ENCODE results near the gene CLCN1. TPM values are rescaled to one million over a fixed set of nuclear protein-coding genes. Genes with fewer than 3 reads are reported as not detected.
A peak's percentile ranks its signal among the peaks of the same experiment; 100 is the strongest.

Gene CLCN1
- total RNA-seq, 1 experiment from 2014 or later: 0.13 TPM

- Histone ChIP-seq H3K23ac (ENCODE audit: insufficient read length, low read depth, low read length) (no peak within 1 kb of the TSS), H4K8ac (replicated peaks; ENCODE audit: insufficient read length, low read depth, low read length) (no peak within 1 kb of the TSS), H3K4ac (ENCODE audit: low read depth, low read length) (no peak within 1 kb of the TSS; the same call in 1 of the 2 replicates), H2BK20ac (ENCODE audit: low read depth, low read length, poor library complexity, severe bottlenecking) (no peak within 1 kb of the TSS), H3K56ac (ENCODE audit: insufficient read length, low read depth, low read length) (no peak within 1 kb of the TSS), H2BK120ac (ENCODE audit: low read depth, low read length, poor library complexity, severe bottlenecking) (no peak within 1 kb of the TSS), H3K27ac (ENCODE audit: insufficient read length, low read depth, low read length) (no peak within 1 kb of the TSS), H3T11ph (ENCODE audit: low read length) (no peak within 1 kb of the TSS), H3K18ac (ENCODE audit: insufficient read length, low read depth, low read length) (peak within 1 kb of the TSS; percentile 92), H4K20me1 (ENCODE audit: control insufficient read depth, insufficient read depth, insufficient read length) (no peaks in the 10 kb centered on the region), H2BK15ac (ENCODE audit: low read depth, low read length) (no peak within 1 kb of the TSS), H2BK12ac (ENCODE audit: insufficient read length, low read depth, low read length) (no peak within 1 kb of the TSS), H3K9me3 (ENCODE audit: control insufficient read depth, low read depth, low read length) (peaks cover 10% of the 10 kb centered on the region), H3K23me2 (ENCODE audit: insufficient read length, low read depth, low read length, poor library complexity, severe bottlenecking) (peaks cover 10% of the 10 kb centered on the region), H2AFZ (ENCODE audit: low read length) (no peak within 1 kb of the TSS), H3K79me1 (ENCODE audit: insufficient read depth, low read depth, low read length, poor library complexity, severe bottlenecking) (no peaks in the 10 kb centered on the region), H3K27me3 (ENCODE audit: insufficient read depth, low read length) (peaks cover 10% of the 10 kb centered on the region; the same call in 1 of the 2 replicates), H3K79me2 (ENCODE audit: insufficient read depth, low read length) (peaks cover 16% of the 10 kb centered on the region; the same call in 1 of the 2 replicates), H3K4me1 (ENCODE audit: insufficient read depth, low read length) (peaks cover 9% of the 10 kb centered on the region; the same call in 1 of the 2 replicates), H2AK5ac (ENCODE audit: insufficient read length, low read length) (no peak within 1 kb of the TSS), H2BK5ac (ENCODE audit: insufficient read length, low read length) (no peak within 1 kb of the TSS), H4K5ac (ENCODE audit: insufficient read length, low read depth, low read length) (peak within 1 kb of the TSS; percentile 17), H3K9ac (ENCODE audit: extremely low read depth, insufficient read length, low read length) (peak within 1 kb of the TSS; percentile 94), H4K91ac (ENCODE audit: insufficient read length, low read depth, low read length) (peak within 1 kb of the TSS; percentile 60), H3K4me2 (ENCODE audit: insufficient read depth, insufficient read length, low read length) (peak within 1 kb of the TSS; percentile 99), H3K14ac (ENCODE audit: insufficient read depth, low read length) (peak within 1 kb of the TSS; percentile 99)
- WGBS (ENCODE audit: extremely low coverage, insufficient read length, low lambda C conversion rate): no CpG with 5 or more reads among the region's 84 CpGs
- Mint-ChIP-seq H3K27ac (peak within 1 kb of the TSS; percentile 57 to 96 (median 95); a peak in 6 of 7 replicates), H3K36me3 (ENCODE audit: insufficient read depth in 1 of 3, low read depth in 3 of 3) (peaks cover 31 to 51% (median 43%) of the 10 kb centered on the region in 3 experiments), H3K4me1 (peaks cover 38 to 41% of the 10 kb centered on the region in 2 experiments), H3K9me3 (peaks cover 12 to 14% of the 10 kb centered on the region in 2 experiments), H3K27me3 (ENCODE audit: low read depth) (peaks cover 35% of the 10 kb centered on the region), H3K4me3 (peak within 1 kb of the TSS; percentile 91 to 95)
- TF ChIP-seq CTCF (conservative IDR thresholded peaks at IDR 0.05): peak; percentile 44; the same call in 2 of the 3 replicates
- peak; percentile 99 for DNase-seq
Measured at GRCh38 chr7:143287935-143288826, 27.7 kb upstream of the CLCN1 start, which contains the start of gene CASP2. TSS of gene CASP2 (plus strand) at chr7:143288351. CDS start at chr7:143288456, 105 bp downstream.
